HEK293T (cell line): ENCODE results near the gene PPP2R5A.

Experiments used
- CTCF ChIA-PET: fragments of 350-600 bp; formaldehyde crosslinking; extraction: SDS; loops from one replicate; lab custom pipeline; 2021; ENCODE audit warnings: antibody characterized with exemption, inconsistent platforms; lab: Yijun Ruan, JAX
- POLR2A ChIA-PET: fragments of 350-600 bp; formaldehyde crosslinking; extraction: SDS; loops from one replicate; lab custom pipeline; 2020; ENCODE audit warnings: antibody characterized with exemption, inconsistent platforms; lab: Yijun Ruan, JAX
- DNase-seq: peaks from one replicate; pipeline ENCODE4 v3.0.0; 2012; ENCODE audit warnings: mixed read lengths; ENCODE audit errors: extremely low spot score
- ARNT ChIP-seq: fragments of 450-650 bp; IDR thresholded peaks from 2 replicates; pipeline ENCODE4 v1.6.1; 2017; ENCODE audit warnings: mild to moderate bottlenecking
- BHLHE40 ChIP-seq: fragments of 450-650 bp; IDR thresholded peaks from 2 replicates; pipeline ENCODE4 v1.6.1; 2016; ENCODE audit warnings: mild to moderate bottlenecking, moderate library complexity, borderline replicate concordance
- CTBP1 ChIP-seq: fragments of 450-650 bp; IDR thresholded peaks from 2 replicates; pipeline ENCODE4 v1.6.1; 2016; ENCODE audit warnings: borderline replicate concordance
- ELF4 ChIP-seq: fragments of 450-650 bp; IDR thresholded peaks from 2 replicates; pipeline ENCODE4 v1.6.1; 2017; ENCODE audit warnings: antibody characterized with exemption
- FOXA1 ChIP-seq: fragments of 450-650 bp; IDR thresholded peaks from 2 replicates; pipeline ENCODE4 v1.6.1; 2016; ENCODE audit warnings: mild to moderate bottlenecking
- FOXK2 ChIP-seq: fragments of 450-650 bp; IDR thresholded peaks from 2 replicates; pipeline ENCODE4 v1.6.1; 2016; ENCODE audit warnings: mild to moderate bottlenecking
- FOXM1 ChIP-seq: fragments of 450-650 bp; IDR thresholded peaks from 2 replicates; pipeline ENCODE4 v1.6.1; 2017; ENCODE audit warnings: mild to moderate bottlenecking, borderline replicate concordance
- HDGF ChIP-seq: fragments of 450-650 bp; IDR thresholded peaks from 2 replicates; pipeline ENCODE4 v1.6.1; 2017; ENCODE audit warnings: antibody characterized with exemption, borderline replicate concordance
- L3MBTL2 ChIP-seq: fragments of 450-650 bp; conservative IDR thresholded peaks from 2 replicates; pipeline ENCODE4 v1.6.1; 2016; ENCODE audit warnings: mild to moderate bottlenecking
- LEF1 ChIP-seq: fragments of 450-650 bp; IDR thresholded peaks from 2 replicates; pipeline ENCODE4 v1.6.1; 2017; ENCODE audit warnings: mild to moderate bottlenecking, borderline replicate concordance
- NFRKB ChIP-seq: fragments of 450-650 bp; IDR thresholded peaks from 2 replicates; pipeline ENCODE4 v1.6.1; 2016; ENCODE audit warnings: mild to moderate bottlenecking, moderate library complexity
- SP1 ChIP-seq: fragments of 450-650 bp; IDR thresholded peaks from 2 replicates; pipeline ENCODE4 v1.6.1; 2017
- SUZ12 ChIP-seq: fragments of 450-650 bp; IDR thresholded peaks from 2 replicates; pipeline ENCODE4 v1.6.1; 2016; ENCODE audit warnings: mild to moderate bottlenecking
- TARDBP ChIP-seq: fragments of 450-650 bp; IDR thresholded peaks from 2 replicates; pipeline ENCODE4 v1.6.1; 2016
- TF ChIP-seq, protein P1 (sequence below): fragments of 450-650 bp; IDR thresholded peaks from 2 replicates; pipeline ENCODE4 v1.6.1; 2016

PPP2R5A gene

DNA sequence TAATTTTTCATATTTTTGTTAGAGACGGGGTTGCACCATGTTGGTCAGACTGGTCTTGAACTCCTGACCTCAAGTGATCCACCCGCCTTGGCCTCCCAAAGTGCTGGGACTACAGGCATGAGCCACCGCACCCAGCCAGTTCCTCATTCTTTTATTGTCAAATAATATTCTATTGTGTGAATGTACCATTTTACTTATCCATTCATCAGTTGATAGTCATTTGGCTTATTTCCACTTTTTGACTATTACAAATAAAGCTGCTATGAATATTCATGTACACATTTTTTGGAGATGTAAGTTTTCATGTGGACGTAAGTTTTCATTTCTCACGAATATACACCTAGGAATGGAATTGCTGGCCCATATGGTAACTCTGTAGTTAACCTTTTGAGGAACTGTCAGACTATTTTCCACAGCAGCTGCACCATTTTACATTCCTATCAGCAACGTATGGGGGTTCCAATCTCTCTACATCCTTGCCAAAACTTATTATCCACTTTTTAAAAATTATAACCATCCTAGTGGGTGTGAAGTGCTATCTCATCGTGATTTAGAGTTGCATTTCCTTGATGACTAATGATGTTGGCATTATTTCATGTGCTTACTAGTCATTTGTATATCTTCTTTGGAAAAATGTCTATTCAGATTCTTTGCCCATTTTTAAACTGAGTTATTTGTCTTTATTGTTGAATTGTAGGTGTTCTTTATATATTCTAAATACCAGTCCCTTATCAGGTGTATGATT lies 116.8 kb downstream of the PPP2R5A start:
- DNase-seq = no peak
- ChIA-PET POLR2A (no interaction called here), CTCF (no interaction called here)
- TF ChIP-seq ARNT = no peak
- no peak for TF ChIP-seq TARDBP
- no peak for TF ChIP-seq NFRKB
- TF ChIP-seq LEF1 = no peak
- no peak for TF ChIP-seq ELF4
- TF ChIP-seq FOXA1 = no peak
- no peak for TF ChIP-seq HDGF
- no peak for TF ChIP-seq FOXM1
- TF ChIP-seq FOXK2 = no peak
- TF ChIP-seq SUZ12 = no peak

DNA sequence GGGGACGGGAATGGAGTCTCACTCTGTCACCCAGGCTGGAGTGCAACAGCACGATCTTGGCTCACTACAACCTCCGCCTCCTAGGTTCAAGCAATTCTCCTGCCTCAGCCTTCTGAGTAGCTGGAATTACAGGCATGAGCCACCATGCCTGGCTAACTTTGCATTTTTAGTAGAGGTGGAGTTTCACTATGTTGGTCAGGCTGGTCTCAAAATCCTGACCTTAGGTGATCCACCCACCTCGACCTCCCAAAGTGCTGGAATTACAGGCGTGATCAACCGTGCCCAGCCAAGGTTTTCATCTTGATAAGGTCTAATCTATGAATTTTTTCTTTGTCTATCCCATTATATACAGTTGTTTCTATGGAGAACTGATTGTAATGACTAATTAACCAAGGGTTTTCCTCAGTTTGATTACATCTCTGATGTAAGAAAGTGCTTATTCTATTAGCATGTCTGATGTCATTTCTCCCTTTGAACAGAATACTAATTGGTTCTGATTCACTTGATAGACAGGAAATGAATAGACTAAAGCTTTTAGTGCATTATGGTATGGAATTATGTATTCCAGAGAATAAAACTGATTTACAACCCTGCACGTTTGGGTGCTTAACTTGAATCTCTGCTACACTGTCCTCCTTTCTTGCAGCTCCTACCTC lies 117.6 kb downstream of the PPP2R5A start:
- no peak for TF ChIP-seq ARNT
- TF ChIP-seq LEF1 = no peak
- no peak for TF ChIP-seq CTBP1
- no peak for TF ChIP-seq FOXM1
- TF ChIP-seq, protein P1, sequence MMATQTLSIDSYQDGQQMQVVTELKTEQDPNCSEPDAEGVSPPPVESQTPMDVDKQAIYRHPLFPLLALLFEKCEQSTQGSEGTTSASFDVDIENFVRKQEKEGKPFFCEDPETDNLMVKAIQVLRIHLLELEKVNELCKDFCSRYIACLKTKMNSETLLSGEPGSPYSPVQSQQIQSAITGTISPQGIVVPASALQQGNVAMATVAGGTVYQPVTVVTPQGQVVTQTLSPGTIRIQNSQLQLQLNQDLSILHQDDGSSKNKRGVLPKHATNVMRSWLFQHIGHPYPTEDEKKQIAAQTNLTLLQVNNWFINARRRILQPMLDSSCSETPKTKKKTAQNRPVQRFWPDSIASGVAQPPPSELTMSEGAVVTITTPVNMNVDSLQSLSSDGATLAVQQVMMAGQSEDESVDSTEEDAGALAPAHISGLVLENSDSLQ = no peak
- TF ChIP-seq BHLHE40 = no peak
- TF ChIP-seq L3MBTL2 = no peak
- TF ChIP-seq FOXA1 = no peak
- no peak for TF ChIP-seq ELF4
- no peak for TF ChIP-seq TARDBP
- TF ChIP-seq SP1 = no peak
- no peak for TF ChIP-seq HDGF
- TF ChIP-seq SUZ12 = no peak
- no peak for TF ChIP-seq NFRKB
- ChIA-PET CTCF (no interaction called here), POLR2A (no interaction called here)
- no peak for DNase-seq

GRCh38 chr1:212410231-212410820 lies 125.1 kb downstream of the PPP2R5A start:
- DNase-seq = no peak
- TF ChIP-seq SUZ12 (no peak), BHLHE40 (no peak), ARNT (no peak), L3MBTL2 (no peak), LEF1 (no peak), FOXA1 (no peak), ELF4 (no peak), HDGF (no peak), TARDBP (no peak), SP1 (no peak), FOXM1 (no peak)
- TF ChIP-seq, protein P1 = no peak
- CTCF ChIA-PET = interaction anchor here (1.4 kb wide), 1 partner anchor 46 kb away, joined by 4 read pairs; no protein-coding TSS in a partner anchor
- POLR2A ChIA-PET = no interaction called here
